B cell (primary cell): ENCODE measurements around the gene ZNF407. TPM values are rescaled to one million over a fixed set of nuclear protein-coding genes. Genes with fewer than 3 reads are reported as not detected.

ENCODE experiments used
- ATAC-seq: fragments of 200-7000 bp; cut with Tn5 transposase; one replicate; pipeline ENCODE4 v1.10.0; 2021; ENCODE audit warnings: low read depth, mild to moderate bottlenecking, moderate number of reproducible peaks, moderate library complexity
- CTCF ChIA-PET: fragments of 350-600 bp; sonication (Branson Sonifier 250); formaldehyde crosslinking; loops from one replicate; lab custom pipeline; 2021; ENCODE audit warnings: antibody characterized with exemption, inconsistent platforms; lab: Charles Lee
- POLR2A ChIA-PET: fragments of 350-600 bp; sonication (Branson Sonifier 250); formaldehyde crosslinking; loops from one replicate; lab custom pipeline; 2021; ENCODE audit warnings: antibody characterized with exemption; lab: Charles Lee
- DNase-seq: peaks from one replicate; pipeline ENCODE4 v3.0.0; 2013
- H2AFZ ChIP-seq: 2 replicates; pipeline ENCODE4 v1.6.1; 2012; ENCODE audit warnings: mild to moderate bottlenecking, low read depth, low read length; ENCODE audit not compliant: insufficient read depth, poor library complexity, severe bottlenecking
- H3K27ac ChIP-seq, 2 donors: 1 replicate in 1 of 2; 2 replicates in 1 of 2; pipeline ENCODE4 v1.5.1; 2012 to 2013; ENCODE audit warnings: low read length in 2 of 2, mild to moderate bottlenecking in 2 of 2, moderate library complexity in 1 of 2
- H3K27me3 ChIP-seq, 4 experiments: fragments of 200-600 bp in 1 of 4; sonication (generic) in 1 of 4; replicated peaks in 1 of 4; 1 replicate in 2 of 4; 2 replicates in 2 of 4; pipeline versions ENCODE4 v1.6.1 to v1.7.0; 2013 to 2016; ENCODE audit warnings: low read length in 3 of 4, mild to moderate bottlenecking in 2 of 4, mixed read lengths in 1 of 4, moderate library complexity in 1 of 4; ENCODE audit not compliant: insufficient read depth in 4 of 4, control insufficient read depth in 3 of 4; ENCODE audit errors: control extremely low read depth in 1 of 4
- H3K36me3 ChIP-seq, 2 experiments: replicated peaks in 1 of 2; 1 replicate in 1 of 2; 2 replicates in 1 of 2; pipeline versions ENCODE4 v1.6.1 to v1.7.1; 2013; ENCODE audit warnings: low read length in 1 of 2; ENCODE audit not compliant: insufficient read depth in 2 of 2, control insufficient read depth in 1 of 2; ENCODE audit errors: control extremely low read depth in 1 of 2, extremely low read depth in 1 of 2
- H3K4me1 ChIP-seq, 2 donors: fragments of 200-600 bp in 1 of 2; sonication (generic) in 1 of 2; 1 replicate in 1 of 2; 2 replicates in 1 of 2; pipeline versions ENCODE4 v1.5.1 to v1.6.1; 2013 to 2017; ENCODE audit warnings: low read length in 2 of 2; ENCODE audit not compliant: control insufficient read depth in 2 of 2, insufficient read depth in 2 of 2
- H3K4me2 ChIP-seq: replicated peaks from 2 replicates; pipeline ENCODE3; 2012; ENCODE audit warnings: mild to moderate bottlenecking, low read depth, low read length; ENCODE audit not compliant: poor library complexity, severe bottlenecking
- H3K4me3 ChIP-seq, 5 experiments: fragments of 200-600 bp in 1 of 5; sonication (generic) in 1 of 5; 1 replicate in 3 of 5; 2 replicates in 2 of 5; pipeline versions ENCODE4 v1.5.1 to v1.7.0; 2011 to 2016; ENCODE audit warnings: low read length in 4 of 5, mild to moderate bottlenecking in 4 of 5, low read depth in 2 of 5, control low read depth in 1 of 5, moderate library complexity in 1 of 5; ENCODE audit not compliant: insufficient read depth in 1 of 5; ENCODE audit errors: control extremely low read depth in 1 of 5, extremely low read depth in 1 of 5
- H3K79me2 ChIP-seq: fragments of 200-600 bp; sonication (generic); one replicate; pipeline ENCODE4 v1.6.0; 2016; ENCODE audit warnings: low read length; ENCODE audit not compliant: control insufficient read depth, insufficient read depth
- H3K9ac ChIP-seq: fragments of 200-600 bp; sonication (generic); 2 replicates; pipeline ENCODE4 v1.6.1; 2017; ENCODE audit warnings: mild to moderate bottlenecking, low read length, moderate library complexity
- H3K9me3 ChIP-seq, 3 donors: one replicate each; pipeline versions ENCODE4 v1.6.1 to v1.7.1; 2013; ENCODE audit warnings: low read length in 2 of 3; ENCODE audit not compliant: control insufficient read depth in 2 of 3, insufficient read depth in 1 of 3; ENCODE audit errors: control extremely low read depth in 1 of 3
- H4K20me1 ChIP-seq: 2 replicates; pipeline ENCODE4 v1.6.0; 2012; ENCODE audit warnings: mild to moderate bottlenecking, low read length; ENCODE audit not compliant: insufficient read depth, control insufficient read depth, poor library complexity, severe bottlenecking
- H3K27ac Mint-ChIP-seq: one replicate; pipeline ENCODE4 v1.8.0; 2021; ENCODE audit warnings: mixed read lengths
- H3K27me3 Mint-ChIP-seq: one replicate; pipeline ENCODE4 v1.8.0; 2021; ENCODE audit warnings: mixed read lengths
- H3K4me1 Mint-ChIP-seq: one replicate; pipeline ENCODE4 v1.8.0; 2021; ENCODE audit warnings: mixed read lengths
- H3K4me3 Mint-ChIP-seq: one replicate; pipeline ENCODE4 v1.8.0; 2021; ENCODE audit warnings: mixed read lengths
- H3K9me3 Mint-ChIP-seq: one replicate; pipeline ENCODE4 v1.8.0; 2022; ENCODE audit warnings: mixed read lengths; ENCODE audit not compliant: insufficient read depth
- EZH2 ChIP-seq: IDR thresholded peaks from 2 replicates; pipeline ENCODE4 v1.6.1; 2012; ENCODE audit warnings: borderline replicate concordance, low read depth, mild to moderate bottlenecking, moderate library complexity, low read length; ENCODE audit not compliant: insufficient read depth, poor library complexity, severe bottlenecking
- WGBS: methylation state at CpG from one replicate; pipeline ENCODE4 v1.1.5; 2013; ENCODE audit warnings: missing lambda C conversion rate; ENCODE audit not compliant: insufficient coverage; 5-methylcytosine and 5-hydroxymethylcytosine counted together
- intact Hi-C: fragments of 100-400 bp; cut with micrococcal nuclease; formaldehyde crosslinking; loops from one replicate; pipeline ENCODE4 v1.10.0; 2022
- polyA plus RNA-seq: library from polyadenylated mRNA; depleted of rRNA; stranded (reverse); fragments of >200 nt; gene quantifications from 2 replicates; pipeline ENCODE4 v1.2.3, GENCODE V29; 2012
- total RNA-seq, 2 donors: library from RNA; stranded (reverse); fragments of 120-200 nt in 1 of 2; gene quantifications; 1 replicate in 1 of 2; 2 replicates in 1 of 2; pipeline versions ENCODE4 v1.2.3 to v1.2.4, GENCODE V29; 2013 to 2022
- TF ChIP-seq, protein P1 (sequence below): fragments of 200-600 bp; IDR thresholded peaks from one replicate; pipeline ENCODE4 v1.8.0; 2022; ENCODE audit warnings: antibody characterized with exemption, mild to moderate bottlenecking

The ZNF407 gene
- total and polyA plus RNA-seq, 2 donors (not counting 1 experiment from before 2014, with no cell fraction given) = 4.5 to 37.1 TPM

DNA sequence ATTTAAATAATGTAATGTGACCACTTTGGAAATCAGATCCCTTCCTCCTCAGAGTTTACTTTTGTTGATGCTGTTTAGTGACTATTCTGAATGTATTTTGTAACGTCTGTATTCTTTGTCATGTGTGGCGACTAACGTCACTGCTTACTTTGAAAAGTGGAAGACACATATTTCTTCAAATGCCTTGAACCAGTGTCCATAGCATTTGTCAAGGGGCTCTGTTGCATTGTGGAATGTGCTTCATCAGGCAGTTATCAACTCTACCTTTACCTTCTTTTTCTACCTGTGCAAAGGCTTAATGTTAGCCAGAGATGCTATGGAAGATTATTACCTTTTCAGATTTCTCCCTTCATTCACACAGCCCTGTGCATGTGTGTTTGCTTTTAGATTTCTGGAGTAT is 162.4 kb downstream of the ZNF407 start:
- no peak overlapping the region for H3K4me3 ChIP-seq
- intact Hi-C loops = no loop called here
- peaks cover 5% of the 10 kb centered on the region for H3K79me2 ChIP-seq
- Mint-ChIP-seq H3K27ac (no peak overlapping the region), H3K9me3 (peaks cover 5% of the 10 kb centered on the region), H3K27me3 (no peaks in the 10 kb centered on the region), H3K4me1 (no peaks in the 10 kb centered on the region), H3K4me3 (no peak overlapping the region)
- CTCF ChIA-PET = no interaction called here
- H3K36me3 ChIP-seq = no peaks in the 10 kb centered on the region
- TF ChIP-seq, protein P1, sequence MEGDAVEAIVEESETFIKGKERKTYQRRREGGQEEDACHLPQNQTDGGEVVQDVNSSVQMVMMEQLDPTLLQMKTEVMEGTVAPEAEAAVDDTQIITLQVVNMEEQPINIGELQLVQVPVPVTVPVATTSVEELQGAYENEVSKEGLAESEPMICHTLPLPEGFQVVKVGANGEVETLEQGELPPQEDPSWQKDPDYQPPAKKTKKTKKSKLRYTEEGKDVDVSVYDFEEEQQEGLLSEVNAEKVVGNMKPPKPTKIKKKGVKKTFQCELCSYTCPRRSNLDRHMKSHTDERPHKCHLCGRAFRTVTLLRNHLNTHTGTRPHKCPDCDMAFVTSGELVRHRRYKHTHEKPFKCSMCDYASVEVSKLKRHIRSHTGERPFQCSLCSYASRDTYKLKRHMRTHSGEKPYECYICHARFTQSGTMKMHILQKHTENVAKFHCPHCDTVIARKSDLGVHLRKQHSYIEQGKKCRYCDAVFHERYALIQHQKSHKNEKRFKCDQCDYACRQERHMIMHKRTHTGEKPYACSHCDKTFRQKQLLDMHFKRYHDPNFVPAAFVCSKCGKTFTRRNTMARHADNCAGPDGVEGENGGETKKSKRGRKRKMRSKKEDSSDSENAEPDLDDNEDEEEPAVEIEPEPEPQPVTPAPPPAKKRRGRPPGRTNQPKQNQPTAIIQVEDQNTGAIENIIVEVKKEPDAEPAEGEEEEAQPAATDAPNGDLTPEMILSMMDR = no peak
- no peak for TF ChIP-seq EZH2
- H3K4me1 ChIP-seq = no peaks in the 10 kb centered on the region
- H3K9me3 ChIP-seq = peaks cover 10 to 16% (median 13%) of the 10 kb centered on the region in 3 donors
- no peak for DNase-seq
- no peak overlapping the region for H3K9ac ChIP-seq
- POLR2A ChIA-PET = no interaction called here
- no peaks in the 10 kb centered on the region for H4K20me1 ChIP-seq
- H3K27ac ChIP-seq = no peak overlapping the region
- no peaks in the 10 kb centered on the region for H3K27me3 ChIP-seq
- ATAC-seq = no peak
- no CpG with 5 or more reads among the region's 3 CpGs for WGBS
- H3K4me2 ChIP-seq = no peak overlapping the region
- no peak overlapping the region for H2AFZ ChIP-seq

GRCh38 chr18:74760436-74760835 is 162.8 kb downstream of the ZNF407 start:
- no peaks in the 10 kb centered on the region for H3K27me3 ChIP-seq
- H3K27me3 Mint-ChIP-seq = no peaks in the 10 kb centered on the region
- no peak for DNase-seq
- no peaks in the 10 kb centered on the region for H3K4me1 ChIP-seq
- no peak overlapping the region for H3K4me3 ChIP-seq
- no peak overlapping the region for H3K4me3 Mint-ChIP-seq
- H3K9ac ChIP-seq = no peak overlapping the region
- no peaks in the 10 kb centered on the region for H3K4me1 Mint-ChIP-seq
- TF ChIP-seq EZH2 = no peak
- TF ChIP-seq, protein P1 = no peak
- peaks cover 5% of the 10 kb centered on the region for H3K79me2 ChIP-seq
- no peaks in the 10 kb centered on the region for H3K36me3 ChIP-seq
- H3K27ac ChIP-seq = no peak overlapping the region
- ATAC-seq = no peak
- intact Hi-C loops = no loop called here
- H3K4me2 ChIP-seq = no peak overlapping the region
- no peak overlapping the region for H3K27ac Mint-ChIP-seq
- ChIA-PET POLR2A (no interaction called here), CTCF (no interaction called here)
- H3K9me3 Mint-ChIP-seq = peaks cover 5% of the 10 kb centered on the region
- no peaks in the 10 kb centered on the region for H4K20me1 ChIP-seq
- H2AFZ ChIP-seq = no peak overlapping the region
- WGBS = no CpG with 5 or more reads among the region's 3 CpGs
- peaks cover 10 to 16% (median 13%) of the 10 kb centered on the region in 3 donors for H3K9me3 ChIP-seq
